Kidney (tissue), 14 donors: Measurements from ENCODE around the gene CTSD. TPM values are rescaled to one million over a fixed set of nuclear protein-coding genes. Genes with fewer than 3 reads are reported as not detected.

ENCODE experiments used
- DNase-seq, 5 donors: peaks; one replicate each; pipeline ENCODE4 v3.0.0-alpha.2; 2013 to 2020
- FAIRE-seq: peaks from 2 replicates; lab custom pipeline; 2012; peaks lifted over from hg19 to GRCh38; lab: Jason Lieb, UNC
- H3K27ac ChIP-seq, 2 donors: one replicate each; pipeline ENCODE4 v1.7.0; 2013; ENCODE audit warnings: low read depth in 2 of 2, low read length in 2 of 2, inconsistent platforms in 1 of 2
- H3K27me3 ChIP-seq: one replicate; pipeline ENCODE4 v1.7.1; 2013; ENCODE audit warnings: low read length, inconsistent platforms; ENCODE audit not compliant: control insufficient read depth, insufficient read depth
- H3K36me3 ChIP-seq, 3 donors: one replicate each; pipeline versions ENCODE4 v1.7.0 to v1.7.1; 2013; ENCODE audit warnings: low read length in 3 of 3, control low read depth in 1 of 3, inconsistent platforms in 1 of 3; ENCODE audit not compliant: insufficient read depth in 3 of 3, control insufficient read depth in 2 of 3
- H3K4me1 ChIP-seq, 3 donors: one replicate each; pipeline versions ENCODE4 v1.7.0 to v1.7.1; 2013; ENCODE audit warnings: low read length in 3 of 3, inconsistent platforms in 1 of 3, low read depth in 1 of 3; ENCODE audit not compliant: control insufficient read depth in 2 of 3, insufficient read depth in 2 of 3
- H3K4me3 ChIP-seq, 3 donors: one replicate each; pipeline versions ENCODE4 v1.7.0 to v1.8.1; 2013; ENCODE audit warnings: low read length in 3 of 3, control low read depth in 1 of 3, inconsistent platforms in 1 of 3
- H3K9ac ChIP-seq, 3 donors: one replicate each; pipeline versions ENCODE4 v1.7.0 to v1.7.1; 2013; ENCODE audit warnings: low read length in 3 of 3, control low read depth in 1 of 3, inconsistent platforms in 1 of 3
- H3K9me3 ChIP-seq, 3 donors: one replicate each; pipeline versions ENCODE4 v1.7.0 to v1.7.1; 2013; ENCODE audit warnings: low read length in 3 of 3, control low read depth in 1 of 3, inconsistent platforms in 1 of 3; ENCODE audit not compliant: control insufficient read depth in 2 of 3, insufficient read depth in 1 of 3
- CTCF ChIP-seq: IDR thresholded peaks from 3 replicates; pipeline ENCODE4 v1.5.1; 2012; ENCODE audit warnings: mild to moderate bottlenecking, moderate library complexity, borderline replicate concordance; ENCODE audit not compliant: insufficient read depth; ENCODE audit errors: extremely low read depth
- intact Hi-C: fragments of 100-400 bp; cut with DNase I; formaldehyde crosslinking; loops from one replicate; pipeline ENCODE4 v1.11.1; 2022
- polyA plus RNA-seq: library from polyadenylated mRNA; stranded (reverse); fragments of 350-450 nt; fragmentation: Illumina TruSeq; extraction: RNeasy Lipid Tissue Mini Kit (QIAGEN cat#74804); gene quantifications from one replicate; pipeline ENCODE4 v1.2.3, GENCODE V29; 2014; ENCODE audit warnings: low read depth, low replicate concordance; ENCODE audit not compliant: insufficient read depth
- total RNA-seq: library from RNA; stranded (reverse); fragmentation: NEBNext Ultra II Directional; extraction: Animal tissue kit (Norgen Biotek cat#: 25700); gene quantifications from one replicate; pipeline ENCODE4 v1.2.1, GENCODE V29; 2021
- donor health status: control.
- donor health status: control.
- donor health status: control.
- donor health status: control.
- donor health status: control.
- donor health status: DM: yes; HTN: yes; CAD: no.
- donor health status: Normal renal cell carcinoma (clear cell type).

CTSD gene
- total and polyA plus RNA-seq, 2 donors from 2014 or later = 2,183 to 2,764 TPM

- Histone ChIP-seq H3K4me1 (peaks cover 0 to 8% (median 0%) of the 10 kb centered on the region in 3 donors), H3K9ac (no peak overlapping the region), H3K36me3 (no peaks in the 10 kb centered on the region), H3K9me3 (no peaks in the 10 kb centered on the region), H3K27ac (no peak overlapping the region), H3K27me3 (no peaks in the 10 kb centered on the region), H3K4me3 (no peak overlapping the region)
- intact Hi-C loops = no loop called here
- no peak for TF ChIP-seq CTCF
- DNase-seq = peak in 1 of 5 donors; percentile 18
- no peak for FAIRE-seq
These were observed 10.3 kb upstream of the CTSD start for GRCh38 chr11:1773994-1774550.

- intact Hi-C loops = no loop called here
- no peaks in the 10 kb centered on the region for H3K36me3 ChIP-seq
- no peak overlapping the region for H3K9ac ChIP-seq
- no peaks in the 10 kb centered on the region for H3K27me3 ChIP-seq
- H3K4me3 ChIP-seq = no peak overlapping the region
- H3K4me1 ChIP-seq = peaks cover 0 to 8% (median 0%) of the 10 kb centered on the region in 3 donors
- no peak for TF ChIP-seq CTCF
- H3K27ac ChIP-seq = peak overlapping the region in 1 of 2 donors; percentile 47
- H3K9me3 ChIP-seq = no peaks in the 10 kb centered on the region
- DNase-seq (peak in 1 of 5 donors; percentile 48), FAIRE-seq (no peak)
These were observed 9.6 kb upstream of the CTSD start for GRCh38 chr11:1773131-1773993.

- no peak for FAIRE-seq
- Histone ChIP-seq H3K36me3 (no peaks in the 10 kb centered on the region), H3K27ac (peak overlapping the region in 1 of 2 donors; percentile 25), H3K9ac (no peak overlapping the region), H3K27me3 (no peaks in the 10 kb centered on the region), H3K4me3 (no peak overlapping the region), H3K4me1 (peaks cover 0 to 8% (median 0%) of the 10 kb centered on the region in 3 donors), H3K9me3 (no peaks in the 10 kb centered on the region)
- intact Hi-C loops = no loop called here
- DNase-seq = peak in 3 of 5 donors; percentile 51 to 87 (median 55)
- TF ChIP-seq CTCF = no peak
These were observed 8.8 kb upstream of the CTSD start for GRCh38 chr11:1772270-1773130.
